GM12864 (cell line): ENCODE results near the gene TMEM220.
"Not testable (repeated sequence)": the region's sequence is repeated elsewhere in the genome, so short reads cannot be mapped to it uniquely, and the experiment has no call there.

Source experiments
- DNase-seq: peaks from one replicate; pipeline ENCODE4 v3.0.0-alpha.2; 2011; ENCODE audit warnings: low read depth
- H3K4me3 ChIP-seq: 2 replicates; pipeline ENCODE4 v1.5.1; 2011; ENCODE audit warnings: mild to moderate bottlenecking, low read depth, low read length, control low read depth
- CTCF ChIP-seq: IDR thresholded peaks from 2 replicates; pipeline ENCODE4 v1.5.1; 2011; ENCODE audit warnings: low read depth, mild to moderate bottlenecking, moderate library complexity, low read length, control low read depth, inconsistent platforms; ENCODE audit errors: missing control alignments

Gene TMEM220

GRCh38 chr17:10697092-10698081 lies 32.4 kb downstream of the TMEM220 start, which contains the start of the genes ADPRM and SCO1:
ADPRM (plus strand) TSS chr17:10697594; CDS start chr17:10704927, 7,333 bp downstream.
SCO1 (minus strand) TSS chr17:10697533; CDS start chr17:10697507, 26 bp downstream.
- peak; percentile 83 for DNase-seq
- TF ChIP-seq CTCF, result peak; percentile 51
- peak within 1 kb of the TSS; percentile 91 for H3K4me3 ChIP-seq

DNA sequence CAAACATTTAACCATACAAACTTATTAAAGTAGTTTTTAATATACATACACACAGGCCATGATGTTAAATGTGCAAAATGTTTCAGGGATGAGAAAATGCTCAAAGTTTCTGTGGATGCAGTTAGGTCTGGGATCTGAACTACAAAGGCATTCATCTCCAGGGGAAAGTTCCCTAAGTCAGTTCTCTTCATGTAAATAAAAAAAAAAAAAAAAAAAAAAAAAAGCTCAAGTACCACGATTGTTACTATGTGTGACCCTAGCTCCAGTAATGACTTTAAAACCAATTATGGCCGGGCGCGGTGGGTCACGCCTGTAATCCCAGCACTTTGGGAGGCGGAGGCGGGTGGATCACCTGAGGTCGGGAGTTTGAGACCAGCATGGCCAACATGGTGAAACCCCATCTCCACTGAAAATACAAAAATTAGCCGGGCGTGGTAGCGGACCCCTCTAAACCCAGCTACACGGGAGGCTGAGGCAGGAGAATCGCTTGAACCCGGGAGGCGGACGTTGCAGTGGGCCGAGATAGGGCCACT lies 33.9 kb downstream of the TMEM220 start:
- H3K4me3 ChIP-seq, result peak overlapping the region; percentile 91
- DNase-seq, result not testable (repeated sequence)

DNA sequence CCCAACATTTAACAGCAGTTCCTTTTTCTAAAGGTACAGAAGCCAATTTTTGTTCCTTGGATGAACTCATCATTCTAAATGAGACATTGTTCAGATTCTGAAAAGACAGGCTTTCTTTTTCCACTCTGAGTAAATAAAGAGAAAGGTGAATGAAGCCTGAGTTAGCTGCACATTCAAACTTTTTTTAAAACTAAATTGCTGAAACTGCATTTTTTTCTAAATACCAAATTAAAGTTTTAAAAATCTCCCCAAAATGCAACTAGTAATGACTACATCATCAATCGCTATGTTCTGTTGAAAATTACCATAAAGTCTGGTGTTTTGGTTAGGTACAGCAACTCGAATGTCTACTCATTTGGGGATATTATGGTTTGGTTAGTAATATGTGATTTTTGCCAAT lies 42.3 kb downstream of the TMEM220 start:
- DNase-seq, result no peak
- no peak overlapping the region for H3K4me3 ChIP-seq
- no peak for TF ChIP-seq CTCF

DNA sequence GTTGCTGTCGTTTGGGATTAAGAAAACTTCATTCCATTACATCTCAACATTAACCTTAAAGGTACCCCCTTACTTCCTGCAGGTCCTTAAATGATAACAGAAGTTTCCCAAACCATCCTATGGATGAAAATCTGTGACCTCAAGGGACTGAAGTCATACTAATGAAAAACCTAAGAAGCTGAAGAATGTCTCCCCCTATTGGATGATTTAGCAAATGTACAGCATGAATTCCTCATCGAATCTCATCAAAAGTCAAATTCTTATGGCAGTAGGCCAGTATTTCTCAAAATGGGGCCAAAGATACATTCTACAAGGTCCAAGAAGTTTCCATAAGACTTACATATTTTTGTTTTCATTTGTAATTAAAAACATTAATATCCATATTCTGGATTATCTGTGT lies 46.0 kb downstream of the TMEM220 start:
- TF ChIP-seq CTCF, result peak; percentile 56
- no peak overlapping the region for H3K4me3 ChIP-seq
- DNase-seq, result no peak

DNA sequence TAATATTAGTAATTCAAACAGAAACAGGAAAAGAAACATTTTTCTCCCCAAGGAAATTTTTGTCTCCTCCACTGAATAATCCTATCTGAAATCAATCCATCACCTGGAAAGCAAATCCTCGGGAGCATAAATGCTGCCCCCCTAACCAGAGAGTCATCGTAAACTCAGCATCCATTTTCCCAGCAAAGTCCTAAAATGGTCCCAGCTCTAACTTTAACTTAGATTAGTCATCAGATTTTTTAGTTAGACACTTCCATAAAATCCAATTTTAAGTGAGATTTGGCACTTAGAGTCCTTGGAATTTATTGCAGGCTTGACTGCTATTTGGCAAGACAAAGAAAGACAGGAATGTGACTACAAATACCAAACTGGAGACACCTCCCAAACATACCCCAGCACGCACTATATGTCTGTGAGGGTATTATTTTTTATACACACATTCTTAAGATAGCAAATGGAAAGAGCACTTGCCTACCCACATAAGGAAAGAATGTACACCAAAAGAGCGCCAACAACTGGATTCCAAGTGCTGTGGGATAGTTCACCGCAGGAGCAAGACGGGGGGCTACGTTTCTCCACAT lies 47.9 kb downstream of the TMEM220 start:
- DNase-seq, result no peak
- no peak overlapping the region for H3K4me3 ChIP-seq
- TF ChIP-seq CTCF, result no peak

GRCh38 chr17:10674704-10675103 lies 55.1 kb downstream of the TMEM220 start:
- DNase-seq, result no peak
- no peak overlapping the region for H3K4me3 ChIP-seq
- TF ChIP-seq CTCF, result no peak

DNA sequence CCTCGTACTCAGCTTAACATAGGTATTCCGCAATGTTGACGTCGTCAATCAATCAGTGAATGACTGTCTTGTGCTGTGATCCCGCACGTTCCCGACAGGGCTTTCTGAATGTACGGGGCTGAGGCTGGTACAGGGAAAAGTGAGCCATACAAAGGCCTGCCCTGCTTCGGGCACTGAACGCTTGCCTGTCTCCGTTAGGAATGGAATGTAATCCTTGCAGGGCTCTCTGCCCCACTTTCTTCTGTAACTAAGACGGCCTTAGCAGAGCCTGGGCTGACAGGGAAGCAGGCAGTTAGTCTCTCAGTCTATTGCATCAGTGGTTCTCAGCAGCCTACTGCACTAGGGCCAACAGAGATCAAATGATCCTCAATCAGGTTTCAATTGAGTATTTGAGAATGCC lies 56.5 kb downstream of the TMEM220 start:
- no peak overlapping the region for H3K4me3 ChIP-seq
- no peak for TF ChIP-seq CTCF
- no peak for DNase-seq
